ENCODE results near the gene DMC1.

DNA sequence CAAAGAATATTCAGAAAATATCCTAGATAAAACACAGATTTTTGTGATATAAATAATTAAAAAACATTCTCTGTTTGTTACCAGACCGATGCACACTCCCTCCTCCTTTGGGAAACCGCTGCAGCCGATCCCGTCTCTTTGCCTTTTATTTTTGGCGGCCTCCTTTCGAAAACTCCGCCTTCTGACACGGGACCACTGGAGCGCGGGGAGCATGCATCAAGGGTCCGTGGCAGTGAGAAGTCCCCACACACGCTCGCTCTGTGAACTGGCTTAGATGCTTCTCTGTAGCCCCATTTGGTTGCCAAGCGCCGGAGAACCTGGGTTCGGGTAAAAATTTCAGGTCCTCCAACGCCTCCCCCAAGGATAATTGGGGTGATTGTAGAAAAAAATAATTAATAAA lies 80.8 kb downstream of the DMC1 start:
- TF ChIP-seq GTF2F1 (IDR thresholded peaks at IDR 0.05; ENCODE audit: low read length) (no peak), TCF7L2 (IDR thresholded peaks at IDR 0.05; ENCODE audit: low read depth, low read length) (no peak), MAX (IDR thresholded peaks at IDR 0.05) (no peak), SMC3 (IDR thresholded peaks at IDR 0.05; ENCODE audit: low read length) (no peak), POLR2AphosphoS5 (IDR thresholded peaks at IDR 0.05; ENCODE audit: low read depth, low read length) (peak; percentile 34; the same call in 1 of the 2 replicates)
